ENCODE measurements around the gene DDI2. TPM values are rescaled to one million over a fixed set of nuclear protein-coding genes. Genes with fewer than 3 reads are reported as not detected.
"Not testable (repeated sequence)": the region's sequence is repeated elsewhere in the genome, so short reads cannot be mapped to it uniquely, and the experiment has no call there.

DDI2 gene
- total and polyA plus RNA-seq, 4 donors, result 7.2 to 94.3 (median 24.2) TPM

DNA sequence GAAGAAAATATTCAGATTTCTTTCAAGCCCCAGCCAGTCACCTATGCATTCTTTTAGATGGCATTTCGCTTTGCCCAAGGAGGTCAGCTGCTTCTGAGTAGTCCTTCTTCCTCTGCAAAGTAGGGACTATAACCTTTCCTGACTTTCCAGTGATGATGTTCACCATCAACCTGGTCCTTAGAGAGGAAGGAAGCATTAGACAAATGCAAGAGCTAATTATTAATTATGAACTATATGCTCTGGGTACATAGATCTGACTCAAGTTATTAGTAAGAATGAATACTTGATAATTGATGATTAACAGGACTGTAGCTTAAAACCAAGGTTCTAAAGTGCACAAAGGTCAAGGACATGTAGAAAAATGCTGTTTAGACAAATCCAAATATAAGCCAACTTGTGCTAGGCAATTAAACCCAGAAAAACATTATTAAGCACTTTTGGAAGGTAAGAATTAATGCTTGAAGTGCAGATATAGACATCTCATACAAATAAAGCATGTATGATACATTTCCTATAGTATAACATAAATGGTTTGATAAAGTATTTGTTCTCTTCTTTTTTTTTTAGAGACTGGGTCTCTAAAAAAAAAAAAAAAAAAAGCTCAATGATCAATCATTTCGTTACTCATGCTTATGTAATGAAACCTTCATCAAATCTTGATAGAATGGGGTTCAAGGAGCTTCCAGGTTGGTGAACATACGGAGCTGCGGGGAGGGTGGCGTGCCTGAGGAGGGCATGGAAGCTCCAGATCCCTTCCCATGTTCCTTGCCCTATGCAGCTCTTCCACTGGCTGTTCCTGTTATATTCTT is 21.2 kb upstream of the DDI2 start:
- WGBS, 2 donors, result 79 to 91% methylated on average over 5 of the region's 5 CpGs
- H3K9ac ChIP-seq (ENCODE audit: insufficient read depth in 1 of 2, low read length in 2 of 2), result no peak overlapping the region
- no peak for DNase-seq
- no peaks in the 10 kb centered on the region for H3K36me3 ChIP-seq (ENCODE audit: control insufficient read depth in 4 of 4, insufficient read depth in 4 of 4, low read length in 4 of 4)
- no peak overlapping the region for H3K27ac ChIP-seq (ENCODE audit: low read depth in 1 of 2, low read length in 1 of 2)
- no peaks in the 10 kb centered on the region for H3K27me3 ChIP-seq (ENCODE audit: control insufficient read depth in 3 of 3, insufficient read depth in 3 of 3, low read length in 2 of 3)
- H3K4me1 ChIP-seq (ENCODE audit: control insufficient read depth in 5 of 5, insufficient read depth in 5 of 5, low read length in 5 of 5), result peaks cover 0 to 5% (median 0%) of the 10 kb centered on the region in 5 donors
- no peak overlapping the region for H3K4me3 ChIP-seq
- TF ChIP-seq CTCF (IDR thresholded peaks at IDR 0.05; ENCODE audit: control extremely low read depth, extremely low read depth), result no peak
- ATAC-seq (ENCODE audit: insufficient read depth, low FRiP score), result no peak
- H3K9me3 ChIP-seq (ENCODE audit: control insufficient read depth in 4 of 4, insufficient read depth in 3 of 4, low read length in 3 of 4), result no peaks in the 10 kb centered on the region

DNA sequence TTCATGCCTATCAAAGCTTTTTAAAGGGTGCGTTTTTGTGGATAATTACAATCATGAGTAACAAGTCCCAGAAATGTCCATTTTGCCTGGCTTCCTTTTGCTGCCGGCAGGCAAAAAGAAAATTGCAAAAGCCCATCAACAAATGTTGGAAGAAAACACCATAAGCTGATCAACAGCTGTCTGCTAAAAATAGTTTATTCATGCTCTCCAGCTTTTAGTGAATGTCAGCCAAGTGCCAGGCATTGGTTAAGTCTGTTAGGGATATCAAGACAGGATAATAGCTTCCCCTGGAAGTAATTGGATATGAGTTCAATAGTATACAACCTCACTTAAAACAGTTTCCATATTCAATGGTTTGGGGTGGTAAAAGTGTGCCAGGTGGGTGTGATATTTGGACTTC is 18.8 kb upstream of the DDI2 start:
- 69 to 75% methylated on average over 2 of the region's 2 CpGs for WGBS, 2 donors
- no peak for ATAC-seq (ENCODE audit: insufficient read depth, low FRiP score)
- Histone ChIP-seq H3K36me3 (ENCODE audit: control insufficient read depth in 4 of 4, insufficient read depth in 4 of 4, low read length in 4 of 4) (no peaks in the 10 kb centered on the region), H3K9me3 (ENCODE audit: control insufficient read depth in 4 of 4, insufficient read depth in 3 of 4, low read length in 3 of 4) (no peaks in the 10 kb centered on the region), H3K27me3 (ENCODE audit: control insufficient read depth in 3 of 3, insufficient read depth in 3 of 3, low read length in 2 of 3) (no peaks in the 10 kb centered on the region), H3K4me1 (ENCODE audit: control insufficient read depth in 5 of 5, insufficient read depth in 5 of 5, low read length in 5 of 5) (peaks cover 0 to 6% (median 0%) of the 10 kb centered on the region in 5 donors), H3K9ac (ENCODE audit: insufficient read depth in 1 of 2, low read length in 2 of 2) (no peak overlapping the region), H3K4me3 (no peak overlapping the region), H3K27ac (ENCODE audit: low read depth in 1 of 2, low read length in 1 of 2) (no peak overlapping the region)
- peak in 2 of 3 donors; percentile 43 to 46 for DNase-seq
- no peak for TF ChIP-seq CTCF (IDR thresholded peaks at IDR 0.05; ENCODE audit: control extremely low read depth, extremely low read depth)

- WGBS, 2 donors, result 2% methylated on average over 56 of the region's 56 CpGs
These were observed 13.9 kb upstream of the DDI2 start for GRCh38 chr1:15603050-15603965.

DNA sequence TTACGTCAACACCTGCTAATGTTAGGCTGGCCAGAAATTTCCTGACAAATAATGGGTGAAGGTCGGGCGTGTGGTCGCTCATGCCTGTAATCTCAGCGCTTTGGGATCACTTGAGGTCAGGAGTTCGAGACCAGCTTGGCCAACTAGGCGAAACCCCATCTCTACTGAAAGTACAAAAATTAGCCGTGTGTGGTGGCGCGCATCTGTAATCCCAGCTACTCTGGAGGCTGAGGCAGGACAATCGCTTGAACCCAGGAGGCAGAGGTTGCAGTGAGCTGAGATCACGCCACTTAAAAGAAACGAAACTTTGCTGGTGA is 13.3 kb upstream of the DDI2 start:
- WGBS, 2 donors, result 59 to 62% methylated on average over 13 of the region's 13 CpGs
- H3K9me3 ChIP-seq (ENCODE audit: control insufficient read depth in 4 of 4, insufficient read depth in 3 of 4, low read length in 3 of 4); ATAC-seq (ENCODE audit: insufficient read depth, low FRiP score); H3K4me1 ChIP-seq (ENCODE audit: control insufficient read depth in 5 of 5, insufficient read depth in 5 of 5, low read length in 5 of 5); H3K27me3 ChIP-seq (ENCODE audit: control insufficient read depth in 3 of 3, insufficient read depth in 3 of 3, low read length in 2 of 3); H3K9ac ChIP-seq (ENCODE audit: insufficient read depth in 1 of 2, low read length in 2 of 2); DNase-seq; H3K36me3 ChIP-seq (ENCODE audit: control insufficient read depth in 4 of 4, insufficient read depth in 4 of 4, low read length in 4 of 4): not testable (repeated sequence)
- Histone ChIP-seq H3K4me3 (peak overlapping the region; percentile 69), H3K27ac (ENCODE audit: low read depth in 1 of 2, low read length in 1 of 2) (peak overlapping the region; percentile 68 to 93)

More at GRCh38 chr1:15603050-15603965, 13.9 kb upstream of the DDI2 start:
- TF ChIP-seq CTCF (IDR thresholded peaks at IDR 0.05; ENCODE audit: control extremely low read depth, extremely low read depth), result no peak
- DNase-seq (peak; percentile 97 to 98 (median 97)), ATAC-seq (ENCODE audit: insufficient read depth, low FRiP score) (peak; percentile 98)
- H3K36me3 ChIP-seq (ENCODE audit: control insufficient read depth in 4 of 4, insufficient read depth in 4 of 4, low read length in 4 of 4), result no peaks in the 10 kb centered on the region
- no peaks in the 10 kb centered on the region for H3K9me3 ChIP-seq (ENCODE audit: control insufficient read depth in 4 of 4, insufficient read depth in 3 of 4, low read length in 3 of 4)
- peak overlapping the region; percentile 84 to 90 for H3K9ac ChIP-seq (ENCODE audit: insufficient read depth in 1 of 2, low read length in 2 of 2)
- peak overlapping the region; percentile 68 to 93 for H3K27ac ChIP-seq (ENCODE audit: low read depth in 1 of 2, low read length in 1 of 2)
- H3K4me1 ChIP-seq (ENCODE audit: control insufficient read depth in 5 of 5, insufficient read depth in 5 of 5, low read length in 5 of 5), result peaks cover 0 to 9% (median 3%) of the 10 kb centered on the region in 5 donors
- peak overlapping the region; percentile 69 for H3K4me3 ChIP-seq
- H3K27me3 ChIP-seq (ENCODE audit: control insufficient read depth in 3 of 3, insufficient read depth in 3 of 3, low read length in 2 of 3), result no peaks in the 10 kb centered on the region

DNA sequence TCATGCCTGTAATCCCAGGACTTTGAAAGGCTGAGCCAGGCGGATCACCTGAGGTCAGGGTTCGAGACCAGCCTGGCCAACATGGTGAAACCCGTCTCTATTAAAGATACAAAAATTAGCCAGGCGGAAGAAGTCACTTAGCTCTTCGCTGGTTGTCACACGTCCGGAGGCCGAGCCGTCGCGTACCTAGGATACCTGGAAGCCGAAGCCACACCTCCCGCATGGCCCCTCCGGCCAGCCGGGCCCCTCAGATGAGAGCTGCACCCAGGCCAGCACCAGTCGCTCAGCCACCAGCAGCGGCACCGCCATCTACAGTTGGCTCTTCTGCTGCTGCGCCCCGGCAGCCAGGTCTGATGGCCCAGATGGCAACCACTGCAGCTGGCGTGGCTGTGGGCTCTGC is 12.9 kb upstream of the DDI2 start:
- DNase-seq; H3K9me3 ChIP-seq (ENCODE audit: control insufficient read depth in 4 of 4, insufficient read depth in 3 of 4, low read length in 3 of 4); ATAC-seq (ENCODE audit: insufficient read depth, low FRiP score); H3K36me3 ChIP-seq (ENCODE audit: control insufficient read depth in 4 of 4, insufficient read depth in 4 of 4, low read length in 4 of 4); H3K9ac ChIP-seq (ENCODE audit: insufficient read depth in 1 of 2, low read length in 2 of 2); H3K27ac ChIP-seq (ENCODE audit: low read depth in 1 of 2, low read length in 1 of 2); H3K4me1 ChIP-seq (ENCODE audit: control insufficient read depth in 5 of 5, insufficient read depth in 5 of 5, low read length in 5 of 5); H3K4me3 ChIP-seq; H3K27me3 ChIP-seq (ENCODE audit: control insufficient read depth in 3 of 3, insufficient read depth in 3 of 3, low read length in 2 of 3): not testable (repeated sequence)
- WGBS, 2 donors, result 96% methylated on average over 21 of the region's 21 CpGs
